ENCODE results near the gene ATXN7. TPM values are rescaled to one million over a fixed set of nuclear protein-coding genes. Genes with fewer than 3 reads are reported as not detected.

Gene ATXN7
- total and polyA plus RNA-seq, 2 of the 4 experiments (the other 2 are of a cell fraction): 8.6 to 13.6 TPM

DNA sequence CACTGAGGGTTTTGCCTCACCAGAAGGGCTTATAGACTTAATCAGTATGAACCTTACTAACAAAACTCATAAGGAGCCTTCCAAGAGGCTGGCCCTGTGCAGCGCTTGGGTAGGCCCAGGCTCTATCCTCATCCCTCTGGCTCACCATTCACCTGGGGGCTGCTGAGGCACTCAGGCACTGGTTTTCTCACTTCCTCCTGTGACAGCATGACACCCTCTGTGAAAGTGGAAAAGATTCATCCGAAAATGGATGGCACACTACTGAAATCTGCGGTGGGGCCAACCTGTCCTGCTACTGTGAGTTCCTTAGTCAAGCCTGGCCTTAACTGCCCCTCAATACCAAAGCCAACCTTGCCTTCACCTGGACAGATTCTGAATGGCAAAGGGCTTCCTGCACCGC is 118.3 kb downstream of the ATXN7 start:
- Histone ChIP-seq H3K79me1 (ENCODE audit: low read depth in 1 of 2, low read length in 2 of 2) (peaks cover 55 to 63% of the 10 kb centered on the region in 2 experiments), H3K4me2 (ENCODE audit: low read depth, low read length) (no peak overlapping the region), H3K9me3 (ENCODE audit: control insufficient read depth, insufficient read depth, low read length) (no peaks in the 10 kb centered on the region), H2AFZ (replicated peaks; ENCODE audit: low read length, poor library complexity) (no peak overlapping the region), H2BK20ac (ENCODE audit: low read depth, low read length) (no peak overlapping the region), H3K4ac (ENCODE audit: low read depth, low read length) (no peak overlapping the region), H2AK9ac (replicated peaks; ENCODE audit: low read depth, low read length, poor library complexity) (no peak overlapping the region), H3K56ac (ENCODE audit: extremely low read depth, insufficient read depth, low read length) (no peak overlapping the region), H3K4me3 (ENCODE audit: insufficient read depth, low read depth, low read length) (no peak overlapping the region), H4K20me1 (ENCODE audit: insufficient read depth, low read length) (peaks cover 1% of the 10 kb centered on the region; the same call in 1 of the 2 replicates), H3K14ac (replicated peaks; ENCODE audit: low read depth, low read length) (no peak overlapping the region), H2BK120ac (ENCODE audit: low read depth, low read length) (no peak overlapping the region), H3K18ac (ENCODE audit: low read depth, low read length) (no peak overlapping the region), H2AK5ac (ENCODE audit: low read depth, low read length) (no peak overlapping the region), H2BK5ac (ENCODE audit: low read depth, low read length, poor library complexity, severe bottlenecking) (no peak overlapping the region), H3K27ac (ENCODE audit: insufficient read depth, low read length) (no peak overlapping the region), H4K5ac (ENCODE audit: low read depth, low read length) (no peak overlapping the region), H3K27me3 (ENCODE audit: control insufficient read depth, insufficient read depth, low read length) (no peaks in the 10 kb centered on the region), H2BK15ac (ENCODE audit: low read depth, low read length) (no peak overlapping the region), H4K91ac (ENCODE audit: insufficient read depth, low read depth, low read length) (no peak overlapping the region), H3K9me1 (ENCODE audit: insufficient read depth, low read length) (peaks cover 7% of the 10 kb centered on the region), H3K23ac (ENCODE audit: low read depth, low read length) (no peak overlapping the region), H3K4me1 (ENCODE audit: control insufficient read depth, insufficient read depth, low read length) (peaks cover under 1% of the 10 kb centered on the region), H3K36me3 (ENCODE audit: control insufficient read depth, insufficient read depth, low read length) (peaks cover 25% of the 10 kb centered on the region), H3K9ac (ENCODE audit: low read depth, low read length) (no peak overlapping the region), H4K8ac (ENCODE audit: low read depth in 2 of 2, low read length in 2 of 2) (no peak overlapping the region)
- in situ Hi-C loops (cut with MboI; ENCODE audit: low sequenced_read_pairs): loop anchor here (25.0 kb wide), 1 partner anchor 1370 kb away; no protein-coding TSS in a partner anchor
- intact Hi-C loops (cut with micrococcal nuclease): no loop called here
- no TSS peak for BruUV-seq (replicated peaks)
- TF ChIP-seq CEBPB (IDR thresholded peaks at IDR 0.05; ENCODE audit: low read depth, low read length) (no peak), RCOR1 (IDR thresholded peaks at IDR 0.05; ENCODE audit: insufficient replicate concordance, low read length) (no peak), RFX5 (IDR thresholded peaks at IDR 0.05; ENCODE audit: low read depth, low read length) (no peak), NFE2L2 (IDR thresholded peaks at IDR 0.05; ENCODE audit: low read depth, low read length) (no peak), RAD21 (IDR thresholded peaks at IDR 0.05; ENCODE audit: low read length) (no peak), SMC3 (IDR thresholded peaks at IDR 0.05; ENCODE audit: low read depth, low read length) (no peak), BHLHE40 (IDR thresholded peaks at IDR 0.05; ENCODE audit: low read depth, low read length) (no peak), FOS (IDR thresholded peaks at IDR 0.05; ENCODE audit: low read depth, low read length) (no peak), CHD1 (IDR thresholded peaks at IDR 0.05; ENCODE audit: low read depth, low read length) (no peak), MAZ (IDR thresholded peaks at IDR 0.05; ENCODE audit: borderline replicate concordance, low read depth, low read length) (no peak), MXI1 (IDR thresholded peaks at IDR 0.05; ENCODE audit: borderline replicate concordance, low read depth, low read length) (no peak), POLR2A (IDR thresholded peaks at IDR 0.05; ENCODE audit: low read depth, low read length) (no peak), MAFK (IDR thresholded peaks at IDR 0.05; ENCODE audit: low read depth, low read length) (no peak)
- TF ChIP-seq, protein P1, sequence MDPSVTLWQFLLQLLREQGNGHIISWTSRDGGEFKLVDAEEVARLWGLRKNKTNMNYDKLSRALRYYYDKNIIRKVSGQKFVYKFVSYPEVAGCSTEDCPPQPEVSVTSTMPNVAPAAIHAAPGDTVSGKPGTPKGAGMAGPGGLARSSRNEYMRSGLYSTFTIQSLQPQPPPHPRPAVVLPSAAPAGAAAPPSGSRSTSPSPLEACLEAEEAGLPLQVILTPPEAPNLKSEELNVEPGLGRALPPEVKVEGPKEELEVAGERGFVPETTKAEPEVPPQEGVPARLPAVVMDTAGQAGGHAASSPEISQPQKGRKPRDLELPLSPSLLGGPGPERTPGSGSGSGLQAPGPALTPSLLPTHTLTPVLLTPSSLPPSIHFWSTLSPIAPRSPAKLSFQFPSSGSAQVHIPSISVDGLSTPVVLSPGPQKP (IDR thresholded peaks at IDR 0.05; ENCODE audit: borderline replicate concordance, low read depth, low read length): no peak
- TF ChIP-seq, protein P2, sequence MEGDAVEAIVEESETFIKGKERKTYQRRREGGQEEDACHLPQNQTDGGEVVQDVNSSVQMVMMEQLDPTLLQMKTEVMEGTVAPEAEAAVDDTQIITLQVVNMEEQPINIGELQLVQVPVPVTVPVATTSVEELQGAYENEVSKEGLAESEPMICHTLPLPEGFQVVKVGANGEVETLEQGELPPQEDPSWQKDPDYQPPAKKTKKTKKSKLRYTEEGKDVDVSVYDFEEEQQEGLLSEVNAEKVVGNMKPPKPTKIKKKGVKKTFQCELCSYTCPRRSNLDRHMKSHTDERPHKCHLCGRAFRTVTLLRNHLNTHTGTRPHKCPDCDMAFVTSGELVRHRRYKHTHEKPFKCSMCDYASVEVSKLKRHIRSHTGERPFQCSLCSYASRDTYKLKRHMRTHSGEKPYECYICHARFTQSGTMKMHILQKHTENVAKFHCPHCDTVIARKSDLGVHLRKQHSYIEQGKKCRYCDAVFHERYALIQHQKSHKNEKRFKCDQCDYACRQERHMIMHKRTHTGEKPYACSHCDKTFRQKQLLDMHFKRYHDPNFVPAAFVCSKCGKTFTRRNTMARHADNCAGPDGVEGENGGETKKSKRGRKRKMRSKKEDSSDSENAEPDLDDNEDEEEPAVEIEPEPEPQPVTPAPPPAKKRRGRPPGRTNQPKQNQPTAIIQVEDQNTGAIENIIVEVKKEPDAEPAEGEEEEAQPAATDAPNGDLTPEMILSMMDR (conservative IDR thresholded peaks at IDR 0.05; ENCODE audit: low read depth, low read length): no peak
- TF ChIP-seq, protein P3, sequence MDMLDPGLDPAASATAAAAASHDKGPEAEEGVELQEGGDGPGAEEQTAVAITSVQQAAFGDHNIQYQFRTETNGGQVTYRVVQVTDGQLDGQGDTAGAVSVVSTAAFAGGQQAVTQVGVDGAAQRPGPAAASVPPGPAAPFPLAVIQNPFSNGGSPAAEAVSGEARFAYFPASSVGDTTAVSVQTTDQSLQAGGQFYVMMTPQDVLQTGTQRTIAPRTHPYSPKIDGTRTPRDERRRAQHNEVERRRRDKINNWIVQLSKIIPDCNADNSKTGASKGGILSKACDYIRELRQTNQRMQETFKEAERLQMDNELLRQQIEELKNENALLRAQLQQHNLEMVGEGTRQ (IDR thresholded peaks at IDR 0.05; ENCODE audit: low read depth, low read length): no peak
- DNase-seq: no peak
- WGBS, 2 experiments (ENCODE audit: extremely low coverage in 2 of 2, insufficient read length in 1 of 2): 100% methylated on average over 1 of the region's 4 CpGs; no CpG with 5 or more reads in 1 of the 2 experiments
- dilution Hi-C loops (cut with HindIII; ENCODE audit: low sequenced_read_pairs, unreplicated experiment): no loop called here
- CTCF ChIA-PET: interaction anchor here (0.6 to 0.8 kb wide), 2 partner anchors 17 to 146 kb away, joined by 3 to 5 read pairs; no protein-coding TSS in a partner anchor
- ATAC-seq (ENCODE audit: low read depth): no peak
- POLR2A ChIA-PET (ENCODE audit: unreplicated experiment): no interaction called here
